OCI-LY7 (cell line): Measurements from ENCODE around the gene ENOX1. TPM values are rescaled to one million over a fixed set of nuclear protein-coding genes. Genes with fewer than 3 reads are reported as not detected.
"Not testable (repeated sequence)": the region's sequence is repeated elsewhere in the genome, so short reads cannot be mapped to it uniquely, and the experiment has no call there.

Experiments used
- BruUV-seq: library from RNA; stranded (reverse); fragments of 400-500 nt; replicated peaks from 2 replicates; lab custom pipeline; 2021; lab: Mats Ljungman, UMichigan
- CTCF ChIA-PET: fragments of 300-600 bp; sonication (Branson Sonifier 250); formaldehyde crosslinking; loops from one replicate; lab custom pipeline; 2022; ENCODE audit warnings: antibody characterized with exemption; ENCODE audit not compliant: unreplicated experiment; lab: Charles Lee
- POLR2A ChIA-PET: fragments of 300-600 bp; sonication (Branson Sonifier 250); formaldehyde crosslinking; loops from one replicate; lab custom pipeline; 2022; ENCODE audit warnings: antibody characterized with exemption; lab: Charles Lee
- DNase-seq: peaks from one replicate; pipeline ENCODE4 v3.0.0-alpha.2; 2015; ENCODE audit warnings: low spot score
- H2AFZ ChIP-seq: fragments of 200-600 bp; sonication (generic), shearing (Covaris generic); 2 replicates; pipeline ENCODE4 v1.6.1; 2014; ENCODE audit warnings: mild to moderate bottlenecking, antibody characterized with exemption, low read length, moderate library complexity
- H3K27ac ChIP-seq: fragments of 200-600 bp; sonication (generic); 2 replicates; pipeline ENCODE4 v1.5.1; 2014; ENCODE audit warnings: mixed run types, low read depth, mild to moderate bottlenecking, moderate library complexity, low read length, inconsistent platforms; ENCODE audit not compliant: poor library complexity, severe bottlenecking
- H3K36me3 ChIP-seq: fragments of 200-600 bp; sonication (generic); 2 replicates; pipeline ENCODE4 v1.6.1; 2014; ENCODE audit warnings: mild to moderate bottlenecking, antibody characterized with exemption, low read length, moderate library complexity, mixed read lengths; ENCODE audit not compliant: insufficient read depth
- H3K4me1 ChIP-seq: fragments of 200-600 bp; sonication (generic); 2 replicates; pipeline ENCODE4 v1.5.1; 2014; ENCODE audit warnings: mild to moderate bottlenecking, low read length; ENCODE audit not compliant: insufficient read depth, poor library complexity, severe bottlenecking
- H3K4me2 ChIP-seq: fragments of 200-600 bp; sonication (generic); 2 replicates; pipeline ENCODE4 v1.6.1; 2014; ENCODE audit warnings: mild to moderate bottlenecking, low read length
- H3K4me3 ChIP-seq: fragments of 200-600 bp; sonication (generic); 2 replicates; pipeline ENCODE4 v1.5.1; 2014; ENCODE audit warnings: mild to moderate bottlenecking, low read depth, low read length; ENCODE audit not compliant: poor library complexity, severe bottlenecking
- H3K79me2 ChIP-seq: fragments of 200-600 bp; sonication (generic); 2 replicates; pipeline ENCODE4 v1.6.1; 2016; ENCODE audit warnings: low read depth, mild to moderate bottlenecking, low read length, moderate library complexity, mixed read lengths; ENCODE audit not compliant: insufficient read depth
- H3K9me2 ChIP-seq: fragments of 200-600 bp; sonication (generic); 2 replicates; pipeline ENCODE4 v1.6.1; 2016; ENCODE audit warnings: mild to moderate bottlenecking, low read length, mixed read lengths; ENCODE audit not compliant: insufficient read depth
- H3K9me3 ChIP-seq: fragments of 200-600 bp; sonication (generic); 2 replicates; pipeline ENCODE4 v1.6.1; 2014; ENCODE audit warnings: mild to moderate bottlenecking, mixed run types, low read length, mixed read lengths
- H4K20me1 ChIP-seq: fragments of 200-600 bp; sonication (generic); 2 replicates; pipeline ENCODE4 v1.6.1; 2014; ENCODE audit warnings: mild to moderate bottlenecking, antibody characterized with exemption, low read length, moderate library complexity, mixed read lengths; ENCODE audit not compliant: insufficient read depth
- EZH2phosphoT487 ChIP-seq: fragments of 200-600 bp; sonication (generic); IDR thresholded peaks from 2 replicates; pipeline ENCODE4 v1.6.1; 2018; ENCODE audit warnings: low read depth, borderline replicate concordance, mild to moderate bottlenecking, mixed run types, antibody characterized with exemption, low read length, moderate library complexity, mixed read lengths
- intact Hi-C: fragments of 100-400 bp; cut with micrococcal nuclease; formaldehyde crosslinking; loops from one replicate; pipeline ENCODE4 v1.10.0; 2022; ENCODE audit not compliant: unreplicated experiment
- total RNA-seq, 2 experiments: library from RNA; depleted of rRNA in 1 of 2; stranded (reverse); fragments of >200 nt in 1 of 2; shearing (Covaris generic) in 1 of 2; gene quantifications; 2 replicates each; pipeline ENCODE4 v1.2.3, GENCODE V29; 2014 to 2022
- TF ChIP-seq, protein P1 (sequence below): fragments of 200-600 bp; sonication (generic); conservative IDR thresholded peaks from 2 replicates; pipeline ENCODE4 v1.5.1; 2014; ENCODE audit warnings: mild to moderate bottlenecking, antibody characterized with exemption, low read length, moderate library complexity, mixed read lengths

The ENOX1 gene
- total RNA-seq, 2 experiments from 2014 or later: 0.03 TPM; not detected in 1

DNA sequence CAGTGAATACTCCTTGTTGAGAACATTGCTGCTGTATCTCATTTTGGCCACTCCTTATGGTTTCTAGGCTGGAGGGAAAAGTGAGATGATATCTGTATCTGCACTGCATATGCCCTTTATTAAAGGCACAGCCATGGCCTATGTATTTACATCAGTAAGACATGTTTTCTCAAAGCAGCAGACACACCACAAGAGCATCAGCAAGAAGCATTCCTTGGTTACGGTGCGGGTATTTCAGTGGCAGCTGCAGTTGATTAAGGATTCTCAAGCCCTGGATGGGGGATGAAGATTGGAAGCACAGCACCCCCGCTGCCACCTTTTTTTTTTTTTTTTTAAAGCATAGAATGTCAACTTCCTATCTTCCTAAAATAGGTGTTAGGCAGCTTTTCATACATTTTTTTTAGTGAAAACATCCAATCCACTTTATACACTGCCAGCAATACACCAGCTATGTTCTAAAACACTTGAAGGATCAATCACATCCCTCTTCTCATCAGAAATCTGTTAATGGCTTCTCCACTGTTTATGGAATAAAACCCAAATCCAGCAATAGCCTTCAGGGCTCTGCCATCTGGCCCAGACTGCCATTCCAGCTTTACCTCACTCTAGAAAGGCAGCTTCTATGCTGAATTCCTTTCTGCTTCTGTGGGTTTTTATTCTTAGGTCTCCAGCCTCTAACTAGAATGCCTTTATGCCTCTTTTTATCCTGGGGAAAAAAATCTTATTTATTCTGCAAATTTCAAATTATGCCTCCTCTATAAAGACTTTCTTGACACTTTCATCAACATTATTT is 432.4 kb downstream of the ENOX1 start:
- POLR2A ChIA-PET: interaction anchor here (0.5 to 0.6 kb wide), 3 partner anchors 340 to 1828 kb away, joined by 3 to 5 read pairs (median 3); no protein-coding TSS in a partner anchor
- Histone ChIP-seq H3K4me2 (no peak overlapping the region), H3K4me1 (no peaks in the 10 kb centered on the region), H3K9me2 (no peaks in the 10 kb centered on the region), H3K36me3 (no peaks in the 10 kb centered on the region), H2AFZ (no peak overlapping the region), H4K20me1 (no peaks in the 10 kb centered on the region), H3K9me3 (no peaks in the 10 kb centered on the region), H3K4me3 (no peak overlapping the region), H3K79me2 (no peaks in the 10 kb centered on the region), H3K27ac (no peak overlapping the region)
- CTCF ChIA-PET: no interaction called here
- BruUV-seq: no TSS peak
- no peak for DNase-seq
- intact Hi-C loops: no loop called here
- TF ChIP-seq EZH2phosphoT487: no peak
- TF ChIP-seq, protein P1, sequence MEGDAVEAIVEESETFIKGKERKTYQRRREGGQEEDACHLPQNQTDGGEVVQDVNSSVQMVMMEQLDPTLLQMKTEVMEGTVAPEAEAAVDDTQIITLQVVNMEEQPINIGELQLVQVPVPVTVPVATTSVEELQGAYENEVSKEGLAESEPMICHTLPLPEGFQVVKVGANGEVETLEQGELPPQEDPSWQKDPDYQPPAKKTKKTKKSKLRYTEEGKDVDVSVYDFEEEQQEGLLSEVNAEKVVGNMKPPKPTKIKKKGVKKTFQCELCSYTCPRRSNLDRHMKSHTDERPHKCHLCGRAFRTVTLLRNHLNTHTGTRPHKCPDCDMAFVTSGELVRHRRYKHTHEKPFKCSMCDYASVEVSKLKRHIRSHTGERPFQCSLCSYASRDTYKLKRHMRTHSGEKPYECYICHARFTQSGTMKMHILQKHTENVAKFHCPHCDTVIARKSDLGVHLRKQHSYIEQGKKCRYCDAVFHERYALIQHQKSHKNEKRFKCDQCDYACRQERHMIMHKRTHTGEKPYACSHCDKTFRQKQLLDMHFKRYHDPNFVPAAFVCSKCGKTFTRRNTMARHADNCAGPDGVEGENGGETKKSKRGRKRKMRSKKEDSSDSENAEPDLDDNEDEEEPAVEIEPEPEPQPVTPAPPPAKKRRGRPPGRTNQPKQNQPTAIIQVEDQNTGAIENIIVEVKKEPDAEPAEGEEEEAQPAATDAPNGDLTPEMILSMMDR: no peak

DNA sequence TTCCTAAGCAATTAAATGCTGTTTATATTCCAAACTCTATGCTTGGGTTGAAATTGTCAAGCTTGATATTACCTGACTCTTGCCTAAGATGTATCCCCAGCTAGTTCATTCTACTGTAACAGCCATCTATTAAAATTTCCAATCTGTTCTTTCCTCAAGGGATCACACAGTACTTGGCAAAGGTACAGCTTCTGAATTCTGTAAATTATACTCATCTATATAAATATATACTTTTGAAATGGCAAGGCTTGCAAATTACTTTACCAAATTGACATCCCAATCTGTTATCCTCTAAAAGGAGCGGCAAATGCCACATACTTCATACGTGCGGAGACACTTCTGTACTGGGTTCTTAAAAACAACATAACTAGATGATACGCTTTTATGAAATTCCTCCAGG is 433.1 kb downstream of the ENOX1 start:
- BruUV-seq: no TSS peak
- no peak for TF ChIP-seq EZH2phosphoT487
- TF ChIP-seq, protein P1: no peak
- Histone ChIP-seq H2AFZ (no peak overlapping the region), H3K9me3 (no peaks in the 10 kb centered on the region), H3K79me2 (no peaks in the 10 kb centered on the region), H3K4me3 (no peak overlapping the region), H3K4me2 (no peak overlapping the region), H3K4me1 (no peaks in the 10 kb centered on the region), H3K9me2 (no peaks in the 10 kb centered on the region), H3K36me3 (no peaks in the 10 kb centered on the region), H3K27ac (no peak overlapping the region), H4K20me1 (no peaks in the 10 kb centered on the region)
- ChIA-PET CTCF (no interaction called here), POLR2A (interaction anchor here (0.6 kb wide), 1 partner anchor 1829 kb away, joined by 3 read pairs; no protein-coding TSS in a partner anchor)
- DNase-seq: no peak
- intact Hi-C loops: no loop called here

DNA sequence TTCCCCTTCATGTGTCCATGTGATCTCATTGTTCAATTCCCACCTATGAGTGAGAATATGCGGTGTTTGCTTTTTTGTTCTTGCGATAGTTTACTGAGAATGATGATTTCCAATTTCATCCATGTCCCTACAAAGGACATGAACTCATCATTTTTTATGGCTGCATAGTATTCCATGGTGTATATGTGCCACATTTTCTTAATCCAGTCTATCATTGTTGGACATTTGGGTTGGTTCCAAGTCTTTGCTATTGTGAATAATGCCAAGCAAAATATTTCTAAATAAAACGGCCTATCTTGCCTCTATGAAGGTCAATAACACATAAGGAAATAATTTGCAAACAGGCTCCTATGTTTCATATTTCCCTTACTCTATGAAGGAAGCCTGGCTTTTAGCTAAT is 435.2 kb downstream of the ENOX1 start:
- H3K79me2 ChIP-seq, H4K20me1 ChIP-seq, H3K27ac ChIP-seq, H3K4me2 ChIP-seq, H2AFZ ChIP-seq, H3K36me3 ChIP-seq, H3K4me1 ChIP-seq, DNase-seq, H3K9me3 ChIP-seq, BruUV-seq, H3K4me3 ChIP-seq, CTCF ChIA-PET, intact Hi-C loops, H3K9me2 ChIP-seq: not testable (repeated sequence)
- POLR2A ChIA-PET: interaction anchor here (0.7 kb wide), 1 partner anchor 1265 kb away, joined by 4 read pairs; no protein-coding TSS in a partner anchor
